HG02571 (cell line): ENCODE data around the gene IL2RA.
"Not testable (repeated sequence)": the region's sequence is repeated elsewhere in the genome, so short reads cannot be mapped to it uniquely, and the experiment has no call there.

ENCODE experiments used
- ATAC-seq: cut with Tn5 transposase; IDR thresholded peaks from one replicate; pipeline ENCODE4 v1.9.1; 2021; ENCODE audit warnings: mild to moderate bottlenecking, moderate library complexity; ENCODE audit not compliant: unreplicated experiment

IL2RA gene

GRCh38 chr10:6083523-6084475 is 21.6 kb upstream of the IL2RA start:
- no peak for ATAC-seq

GRCh38 chr10:6082496-6083395 is 20.6 kb upstream of the IL2RA start:
- no peak for ATAC-seq

- ATAC-seq = no peak
These were observed 18.3 kb upstream of the IL2RA start for GRCh38 chr10:6080417-6080973.

GRCh38 chr10:6079044-6079443 is 16.9 kb upstream of the IL2RA start:
- no peak for ATAC-seq

GRCh38 chr10:6077071-6077675 is 15.0 kb upstream of the IL2RA start:
- no peak for ATAC-seq

- no peak for ATAC-seq
These were observed 12.5 kb upstream of the IL2RA start for GRCh38 chr10:6074489-6075301.

GRCh38 chr10:6072215-6072934 is 10.2 kb upstream of the IL2RA start:
- ATAC-seq = peak; percentile 54

GRCh38 chr10:6071181-6072175 is 9.3 kb upstream of the IL2RA start:
- ATAC-seq = no peak

GRCh38 chr10:6070660-6071059 is 8.5 kb upstream of the IL2RA start:
- no peak for ATAC-seq

GRCh38 chr10:6069081-6069931 is 7.1 kb upstream of the IL2RA start:
- no peak for ATAC-seq

- ATAC-seq = no peak
These were observed 6.3 kb upstream of the IL2RA start for GRCh38 chr10:6068422-6068821.

GRCh38 chr10:6068006-6068405 is 5.8 kb upstream of the IL2RA start:
- ATAC-seq = no peak

GRCh38 chr10:6067457-6067856 is 5.3 kb upstream of the IL2RA start:
- ATAC-seq = no peak

GRCh38 chr10:6065835-6066234 is 3.7 kb upstream of the IL2RA start:
- no peak for ATAC-seq

- ATAC-seq = no peak
These were observed 3.2 kb upstream of the IL2RA start for GRCh38 chr10:6065406-6065805.

GRCh38 chr10:6064726-6065125 is 2.6 kb upstream of the IL2RA start:
- ATAC-seq = not testable (repeated sequence)

GRCh38 chr10:6064119-6064518 is 2.0 kb upstream of the IL2RA start:
- no peak for ATAC-seq
